ENCODE measurements around the gene PDE6C. TPM values are rescaled to one million over a fixed set of nuclear protein-coding genes. Genes with fewer than 3 reads are reported as not detected.
A peak's percentile ranks its signal among the peaks of the same experiment; 100 is the strongest.

Gene PDE6C
- total RNA-seq, 5 donors from 2014 or later (not counting 1 experiment from before 2014, with no cell fraction given), result not detected

GRCh38 chr10:93702210-93703001, 90.1 kb downstream of the PDE6C start, which contains the start of gene FRA10AC1:
Gene FRA10AC1 (minus strand): TSS chr10:93702592. CDS start chr10:93700106, 2,486 bp downstream.
- no peak within 1 kb of the TSS for H3K4me3 Mint-ChIP-seq
- POLR2A ChIA-PET, result interaction anchor here (0.6 to 1.0 kb wide), 7 partner anchors 9 to 854 kb away, joined by 3 to 5 read pairs (median 3); partner anchors contain the start of gene EXOC6 (in 1 of the 2)

DNA sequence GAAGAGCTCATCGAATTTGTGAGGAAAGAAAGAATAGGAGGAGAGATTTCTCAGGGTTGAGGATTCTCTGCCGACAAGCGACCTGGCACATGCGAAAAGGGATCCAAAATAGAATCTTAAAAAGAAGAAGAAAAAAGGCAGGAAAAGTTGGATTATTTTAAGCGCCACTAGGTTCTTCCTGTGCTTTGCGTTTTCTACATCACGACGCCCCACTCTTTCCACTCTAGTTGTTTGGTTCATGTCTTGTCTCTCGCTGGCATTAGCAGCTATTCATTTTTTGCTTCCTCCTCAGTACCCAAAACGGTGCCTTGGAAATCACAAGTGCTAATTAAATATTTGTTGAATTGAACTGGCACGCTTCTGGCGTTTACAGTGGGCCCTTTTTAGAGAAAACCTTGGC, 90.7 kb downstream of the PDE6C start:
- peaks cover 16 to 21% (median 17%) of the 10 kb centered on the region in 3 donors for H3K4me1 Mint-ChIP-seq
- no peaks in the 10 kb centered on the region for H3K27me3 Mint-ChIP-seq
- peak in 2 of 4 experiments; percentile 14 to 23 for ATAC-seq (replicated peaks in 1 of 4)
- WGBS (ENCODE audit: insufficient coverage), result 0% methylated on average over 2 of the region's 12 CpGs
- H3K4me1 ChIP-seq (ENCODE audit: control insufficient read depth in 1 of 2, extremely low read depth in 1 of 2, insufficient read depth in 2 of 2, low read length in 2 of 2), result peaks cover 11 to 20% of the 10 kb centered on the region in 2 experiments
- H3K9me3 Mint-ChIP-seq, result no peaks in the 10 kb centered on the region
- peaks cover 0 to 1% of the 10 kb centered on the region in 2 donors for H3K36me3 ChIP-seq (ENCODE audit: control insufficient read depth in 2 of 2, extremely low read depth in 1 of 2, insufficient read depth in 1 of 2, low read length in 1 of 2)
- no peak overlapping the region for H3K4me3 Mint-ChIP-seq
- CTCF ChIA-PET, result interaction anchor here in 1 of 2 donors (0.5 to 1.1 kb wide), 4 partner anchors 16 to 659 kb away, joined by 3 to 7 read pairs (median 4); partner anchors contain the start of gene NOC3L
- peak overlapping the region; percentile 73 for H3K27ac ChIP-seq (ENCODE audit: low read length)
- POLR2A ChIA-PET, result interaction anchor here in 1 of 2 donors (0.6 to 1.0 kb wide), 2 partner anchors 9 to 21 kb away, joined by 3 read pairs; no protein-coding TSS in a partner anchor
- no peaks in the 10 kb centered on the region for H3K9me3 ChIP-seq
- H3K27me3 ChIP-seq (replicated peaks in 1 of 2; ENCODE audit: control insufficient read depth in 2 of 2, extremely low read depth in 1 of 2, insufficient read depth in 2 of 2, low read length in 1 of 2), result no peaks in the 10 kb centered on the region
- peak overlapping the region; percentile 89 to 98 for H3K4me3 ChIP-seq (ENCODE audit: control insufficient read depth in 1 of 2, extremely low read depth in 1 of 2, low read length in 1 of 2)
- H3K27ac Mint-ChIP-seq, result no peak overlapping the region
- H3K36me3 Mint-ChIP-seq, result peaks cover 6% of the 10 kb centered on the region
- peak in 4 of 35 experiments; percentile 1 to 40 (median 5) for DNase-seq

More at GRCh38 chr10:93702210-93703001, 90.1 kb downstream of the PDE6C start, which contains the start of gene FRA10AC1:
- Histone ChIP-seq H3K36me3 (ENCODE audit: control insufficient read depth in 2 of 2, extremely low read depth in 1 of 2, insufficient read depth in 1 of 2, low read length in 1 of 2) (peaks cover 0 to 3% of the 10 kb centered on the region in 2 donors), H3K4me1 (ENCODE audit: control insufficient read depth in 1 of 2, extremely low read depth in 1 of 2, insufficient read depth in 2 of 2, low read length in 2 of 2) (peaks cover 11 to 20% of the 10 kb centered on the region in 2 experiments), H3K4me3 (ENCODE audit: control insufficient read depth in 1 of 2, extremely low read depth in 1 of 2, low read length in 1 of 2) (peak within 1 kb of the TSS; percentile 89 to 98), H3K9me3 (no peaks in the 10 kb centered on the region), H3K27ac (ENCODE audit: low read length) (peak within 1 kb of the TSS; percentile 73), H3K27me3 (replicated peaks in 1 of 2; ENCODE audit: control insufficient read depth in 2 of 2, extremely low read depth in 1 of 2, insufficient read depth in 2 of 2, low read length in 1 of 2) (no peaks in the 10 kb centered on the region)
- ATAC-seq (replicated peaks in 1 of 4) (peak; percentile 84 to 88 (median 86)), DNase-seq (peak; percentile 72 to 92 (median 84))
- no peaks in the 10 kb centered on the region for H3K9me3 Mint-ChIP-seq
- no peak within 1 kb of the TSS for H3K27ac Mint-ChIP-seq
- H3K27me3 Mint-ChIP-seq, result no peaks in the 10 kb centered on the region
- WGBS (ENCODE audit: insufficient coverage), result under 1% methylated on average over 50 of the region's 52 CpGs
- peaks cover 17 to 22% (median 18%) of the 10 kb centered on the region in 3 donors for H3K4me1 Mint-ChIP-seq
- CTCF ChIA-PET, result interaction anchor here (0.5 to 1.7 kb wide), 12 partner anchors 16 to 1412 kb away, joined by 3 to 7 read pairs (median 3); partner anchors contain the start of genes CPEB3 (in 1 of the 2), MARCHF5 (in 1 of the 2) and NOC3L (in 1 of the 2)
- H3K36me3 Mint-ChIP-seq, result peaks cover 8% of the 10 kb centered on the region

DNA sequence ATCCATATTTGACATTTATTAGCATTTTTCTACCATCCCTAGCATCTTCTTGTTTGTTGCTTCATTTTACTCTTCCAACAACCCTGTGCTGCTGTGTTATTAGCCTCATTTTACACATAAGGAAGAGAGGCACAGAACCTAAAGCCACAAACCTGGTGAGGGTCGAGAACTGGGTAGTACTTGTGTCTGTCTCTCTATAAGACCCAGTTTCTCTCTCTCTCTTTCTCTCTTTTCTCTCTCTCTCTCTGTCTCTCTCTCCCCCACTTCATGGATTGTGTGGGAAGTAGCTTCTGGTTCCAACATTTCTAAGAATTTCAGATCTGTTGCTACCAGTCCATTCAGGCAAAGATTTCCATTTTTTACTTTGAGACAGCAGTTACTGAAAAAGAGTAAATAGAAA, 91.5 kb downstream of the PDE6C start:
- Mint-ChIP-seq H3K36me3 (peaks cover 4% of the 10 kb centered on the region), H3K27me3 (no peaks in the 10 kb centered on the region), H3K27ac (peak overlapping the region; percentile 37 to 63), H3K4me1 (peaks cover 13 to 18% (median 16%) of the 10 kb centered on the region in 3 donors), H3K9me3 (no peaks in the 10 kb centered on the region), H3K4me3 (peak overlapping the region in 2 of 3 donors; percentile 55 to 62)
- WGBS (ENCODE audit: insufficient coverage), result no CpG with 5 or more reads among the region's 1 CpG
- ATAC-seq (replicated peaks in 1 of 4), result no peak
- ChIA-PET CTCF (interaction anchor here in 1 of 2 donors (1.7 kb wide), 1 partner anchor 221 kb away, joined by 3 read pairs; the partner anchor contains the start of gene MYOF), POLR2A (interaction anchor here in 1 of 2 donors (0.6 to 0.8 kb wide), 2 partner anchors 23 to 568 kb away, joined by 3 read pairs; no protein-coding TSS in a partner anchor)
- H3K27me3 ChIP-seq (replicated peaks in 1 of 2; ENCODE audit: control insufficient read depth in 2 of 2, extremely low read depth in 1 of 2, insufficient read depth in 2 of 2, low read length in 1 of 2), result no peaks in the 10 kb centered on the region
- no peaks in the 10 kb centered on the region for H3K9me3 ChIP-seq
- H3K36me3 ChIP-seq (ENCODE audit: control insufficient read depth in 2 of 2, extremely low read depth in 1 of 2, insufficient read depth in 1 of 2, low read length in 1 of 2), result no peaks in the 10 kb centered on the region
- H3K27ac ChIP-seq (ENCODE audit: low read length), result peak overlapping the region; percentile 17
- DNase-seq, result no peak
- H3K4me3 ChIP-seq (ENCODE audit: control insufficient read depth in 1 of 2, extremely low read depth in 1 of 2, low read length in 1 of 2), result no peak overlapping the region
- H3K4me1 ChIP-seq (ENCODE audit: control insufficient read depth in 1 of 2, extremely low read depth in 1 of 2, insufficient read depth in 2 of 2, low read length in 2 of 2), result peaks cover 11 to 20% of the 10 kb centered on the region in 2 experiments

DNA sequence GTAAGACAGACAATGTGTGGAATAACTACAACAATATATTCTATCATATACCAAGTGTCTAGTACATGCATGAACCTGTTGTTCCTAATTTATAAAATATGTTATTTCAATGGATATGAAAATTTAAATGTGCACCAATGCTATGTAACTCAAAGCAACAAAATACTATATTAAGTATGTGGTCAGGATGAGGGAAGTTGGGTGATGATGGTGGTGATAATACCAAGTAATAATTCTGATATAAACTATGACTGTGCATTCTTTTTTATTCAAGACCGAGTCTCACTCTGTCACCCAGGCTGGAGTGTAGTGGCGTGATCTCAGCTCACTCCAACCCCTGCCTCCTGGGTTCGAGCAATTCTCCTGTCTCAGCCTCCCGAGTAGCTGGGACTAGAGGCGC, 92.1 kb downstream of the PDE6C start:
- no peaks in the 10 kb centered on the region for H3K27me3 ChIP-seq (replicated peaks in 1 of 2; ENCODE audit: control insufficient read depth in 2 of 2, extremely low read depth in 1 of 2, insufficient read depth in 2 of 2, low read length in 1 of 2)
- no peaks in the 10 kb centered on the region for H3K9me3 Mint-ChIP-seq
- no peaks in the 10 kb centered on the region for H3K36me3 Mint-ChIP-seq
- CTCF ChIA-PET, result interaction anchor here in 1 of 2 donors (1.7 kb wide), 1 partner anchor 222 kb away, joined by 3 read pairs; the partner anchor contains the start of gene MYOF
- no peak for DNase-seq
- no peaks in the 10 kb centered on the region for H3K36me3 ChIP-seq (ENCODE audit: control insufficient read depth in 2 of 2, extremely low read depth in 1 of 2, insufficient read depth in 1 of 2, low read length in 1 of 2)
- H3K4me3 ChIP-seq (ENCODE audit: control insufficient read depth in 1 of 2, extremely low read depth in 1 of 2, low read length in 1 of 2), result no peak overlapping the region
- H3K4me3 Mint-ChIP-seq, result no peak overlapping the region
- no peak for ATAC-seq (replicated peaks in 1 of 4)
- peaks cover 9 to 12% (median 12%) of the 10 kb centered on the region in 3 donors for H3K4me1 Mint-ChIP-seq
- peaks cover 11 to 20% of the 10 kb centered on the region in 2 experiments for H3K4me1 ChIP-seq (ENCODE audit: control insufficient read depth in 1 of 2, extremely low read depth in 1 of 2, insufficient read depth in 2 of 2, low read length in 2 of 2)
- no peaks in the 10 kb centered on the region for H3K9me3 ChIP-seq
- H3K27me3 Mint-ChIP-seq, result no peaks in the 10 kb centered on the region
- POLR2A ChIA-PET, result interaction anchor here in 1 of 2 donors (0.8 kb wide), 1 partner anchor 24 kb away, joined by 3 read pairs; no protein-coding TSS in a partner anchor
- no peak overlapping the region for H3K27ac Mint-ChIP-seq
- WGBS (ENCODE audit: insufficient coverage), result no CpG with 5 or more reads among the region's 5 CpGs
- H3K27ac ChIP-seq (ENCODE audit: low read length), result no peak overlapping the region

- Histone ChIP-seq H3K9me3 (no peaks in the 10 kb centered on the region), H3K4me3 (ENCODE audit: control insufficient read depth in 1 of 2, extremely low read depth in 1 of 2, low read length in 1 of 2) (no peak overlapping the region), H3K27ac (ENCODE audit: low read length) (no peak overlapping the region), H3K36me3 (ENCODE audit: control insufficient read depth in 2 of 2, extremely low read depth in 1 of 2, insufficient read depth in 1 of 2, low read length in 1 of 2) (no peaks in the 10 kb centered on the region), H3K27me3 (replicated peaks in 1 of 2; ENCODE audit: control insufficient read depth in 2 of 2, extremely low read depth in 1 of 2, insufficient read depth in 2 of 2, low read length in 1 of 2) (peaks cover 0 to 2% of the 10 kb centered on the region in 2 experiments), H3K4me1 (ENCODE audit: control insufficient read depth in 1 of 2, extremely low read depth in 1 of 2, insufficient read depth in 2 of 2, low read length in 2 of 2) (peaks cover 3 to 10% of the 10 kb centered on the region in 2 experiments)
- ChIA-PET POLR2A (interaction anchor here in 1 of 2 donors (0.7 kb wide), 1 partner anchor 271 kb away, joined by 9 read pairs; no protein-coding TSS in a partner anchor), CTCF (interaction anchor here (0.6 to 1.0 kb wide), 2 partner anchors 8 to 9 kb away, joined by 3 read pairs; no protein-coding TSS in a partner anchor)
- Mint-ChIP-seq H3K4me3 (no peak overlapping the region), H3K4me1 (peaks cover 6 to 9% (median 7%) of the 10 kb centered on the region in 3 donors), H3K36me3 (no peaks in the 10 kb centered on the region), H3K27ac (no peak overlapping the region), H3K27me3 (peaks cover 0 to 1% of the 10 kb centered on the region in 2 donors), H3K9me3 (no peaks in the 10 kb centered on the region)
- DNase-seq (no peak), ATAC-seq (replicated peaks in 1 of 4) (no peak)
Measured at GRCh38 chr10:93707623-93708022, 95.3 kb downstream of the PDE6C start.
